Small intestine (tissue), 7 donors: ENCODE results near the gene KCTD11. TPM values are rescaled to one million over a fixed set of nuclear protein-coding genes. Genes with fewer than 3 reads are reported as not detected.
"Not testable (repeated sequence)": the region's sequence is repeated elsewhere in the genome, so short reads cannot be mapped to it uniquely, and the experiment has no call there.

ENCODE experiments used
- DNase-seq, 2 donors: peaks; one replicate each; pipeline versions ENCODE4 v3.0.0 to v3.0.0-alpha.2; 2013
- FAIRE-seq: peaks from 2 replicates; lab custom pipeline; 2012; peaks lifted over from hg19 to GRCh38; lab: Jason Lieb, UNC
- H3K27ac ChIP-seq, 3 donors: one replicate each; pipeline ENCODE4 v1.5.1; 2013; ENCODE audit warnings: low read length in 2 of 3, mild to moderate bottlenecking in 2 of 3, control low read depth in 1 of 3, inconsistent platforms in 1 of 3, low read depth in 1 of 3, moderate library complexity in 1 of 3
- H3K27me3 ChIP-seq, 3 donors: one replicate each; pipeline ENCODE4 v1.6.1; 2013; ENCODE audit warnings: low read length in 3 of 3, inconsistent platforms in 1 of 3; ENCODE audit not compliant: control insufficient read depth in 3 of 3, insufficient read depth in 3 of 3
- H3K36me3 ChIP-seq, 3 donors: one replicate each; pipeline ENCODE4 v1.6.1; 2013; ENCODE audit warnings: low read length in 3 of 3, inconsistent platforms in 1 of 3, low read depth in 1 of 3, mild to moderate bottlenecking in 1 of 3, moderate library complexity in 1 of 3; ENCODE audit not compliant: control insufficient read depth in 3 of 3, insufficient read depth in 2 of 3
- H3K4me1 ChIP-seq, 3 donors: one replicate each; pipeline ENCODE4 v1.6.1; 2013; ENCODE audit warnings: low read length in 2 of 3, inconsistent platforms in 1 of 3, low read depth in 1 of 3, mild to moderate bottlenecking in 1 of 3, moderate library complexity in 1 of 3; ENCODE audit not compliant: control insufficient read depth in 3 of 3, insufficient read depth in 2 of 3
- H3K4me3 ChIP-seq, 3 donors: one replicate each; pipeline ENCODE4 v1.5.1; 2013; ENCODE audit warnings: low read length in 3 of 3, control low read depth in 1 of 3, inconsistent platforms in 1 of 3, low read depth in 1 of 3, mild to moderate bottlenecking in 1 of 3, moderate library complexity in 1 of 3
- H3K9me3 ChIP-seq, 2 donors: one replicate each; pipeline ENCODE4 v1.6.1; 2013; ENCODE audit warnings: low read depth in 1 of 2, low read length in 1 of 2; ENCODE audit not compliant: control insufficient read depth in 2 of 2, insufficient read depth in 1 of 2
- WGBS, 3 donors: extraction: QIAGEN DNeasy Blood & Tissue Kit; methylation state at CpG; one replicate each; pipeline ENCODE4 v1.1.7; 2013; 5-methylcytosine and 5-hydroxymethylcytosine counted together
- polyA plus RNA-seq, 4 donors: library from polyadenylated mRNA; stranded (reverse) in 3 of 4; unstranded in 1 of 4; fragments of 200-250 nt in 3 of 4; fragments of 120-200 nt in 1 of 4; gene quantifications; one replicate each; pipeline versions ENCODE4 v1.2.1 to v1.2.3, GENCODE V29; 2013
- donor health status: healthy with polysubstance abuse.
- donor health status: control.
- donor health status: control.
- donor health status: Bipolar disorder and iron deficiency.
- donor health status: healthy.

KCTD11 gene
- polyA plus RNA-seq, 4 donors = 6.0 to 8.6 (median 7.9) TPM

GRCh38 chr17:7355053-7355452 is 3.1 kb downstream of the KCTD11 start, which contains the start of gene TMEM95:
Gene TMEM95 (plus strand): TSS chr17:7355156. CDS start chr17:7355205, 49 bp downstream.
- Histone ChIP-seq H3K9me3 (no peaks in the 10 kb centered on the region), H3K27ac (no peak within 1 kb of the TSS), H3K36me3 (peaks cover 0 to 3% (median 0%) of the 10 kb centered on the region in 3 donors), H3K27me3 (peaks cover 0 to 10% (median 0%) of the 10 kb centered on the region in 3 donors), H3K4me3 (no peak within 1 kb of the TSS), H3K4me1 (peaks cover 0 to 9% (median 9%) of the 10 kb centered on the region in 3 donors)
- DNase-seq (no peak), FAIRE-seq (no peak)
- WGBS, 3 donors = 50 to 77% (median 67%) methylated on average over 8 to 10 of the region's 10 CpGs

GRCh38 chr17:7355573-7355972 is 3.6 kb downstream of the KCTD11 start:
- Histone ChIP-seq H3K4me1 (peaks cover 0 to 9% (median 8%) of the 10 kb centered on the region in 3 donors), H3K27ac (no peak overlapping the region)
- no peak for FAIRE-seq

GRCh38 chr17:7356072-7356549 is 4.1 kb downstream of the KCTD11 start:
- Histone ChIP-seq H3K9me3 (no peaks in the 10 kb centered on the region), H3K27ac (no peak overlapping the region), H3K27me3 (peaks cover 0 to 10% (median 0%) of the 10 kb centered on the region in 3 donors), H3K4me3 (no peak overlapping the region), H3K4me1 (peaks cover 0 to 9% (median 3%) of the 10 kb centered on the region in 3 donors), H3K36me3 (peaks cover 0 to 3% (median 0%) of the 10 kb centered on the region in 3 donors)
- WGBS, 3 donors = 5 to 10% (median 6%) methylated on average over 12 of the region's 12 CpGs
- no peak for FAIRE-seq
- peak; percentile 84 to 90 for DNase-seq

More at GRCh38 chr17:7355573-7355972, 3.6 kb downstream of the KCTD11 start:
- H3K4me3 ChIP-seq = no peak overlapping the region
- WGBS, 3 donors = 77 to 86% (median 78%) methylated on average over 6 to 8 of the region's 8 CpGs
- H3K27me3 ChIP-seq = peaks cover 0 to 10% (median 0%) of the 10 kb centered on the region in 3 donors
- DNase-seq = no peak
- peaks cover 0 to 3% (median 0%) of the 10 kb centered on the region in 3 donors for H3K36me3 ChIP-seq
- H3K9me3 ChIP-seq = no peaks in the 10 kb centered on the region

- no peak overlapping the region for H3K4me3 ChIP-seq
- 65 to 71% (median 71%) methylated on average over 8 of the region's 8 CpGs for WGBS, 3 donors
- H3K27me3 ChIP-seq = peaks cover 0 to 10% (median 0%) of the 10 kb centered on the region in 3 donors
- DNase-seq (no peak), FAIRE-seq (no peak)
- no peaks in the 10 kb centered on the region for H3K9me3 ChIP-seq
- peaks cover 0 to 9% (median 3%) of the 10 kb centered on the region in 3 donors for H3K4me1 ChIP-seq
- no peak overlapping the region for H3K27ac ChIP-seq
- H3K36me3 ChIP-seq = peaks cover 0 to 3% (median 0%) of the 10 kb centered on the region in 3 donors
Observed at GRCh38 chr17:7356756-7357155, 4.8 kb downstream of the KCTD11 start.

GRCh38 chr17:7357381-7357780 is 5.4 kb downstream of the KCTD11 start:
- 63 to 77% (median 72%) methylated on average over 2 of the region's 2 CpGs for WGBS, 3 donors
- no peaks in the 10 kb centered on the region for H3K9me3 ChIP-seq
- FAIRE-seq = no peak
- no peak overlapping the region for H3K4me3 ChIP-seq
- peaks cover 0 to 3% (median 0%) of the 10 kb centered on the region in 3 donors for H3K36me3 ChIP-seq
- no peak overlapping the region for H3K27ac ChIP-seq
- DNase-seq = no peak
- H3K27me3 ChIP-seq = peaks cover 0 to 10% (median 0%) of the 10 kb centered on the region in 3 donors
- H3K4me1 ChIP-seq = peaks cover 0 to 9% (median 3%) of the 10 kb centered on the region in 3 donors

- FAIRE-seq (no peak), DNase-seq (no peak)
- H3K27ac ChIP-seq = no peak overlapping the region
- H3K9me3 ChIP-seq = no peaks in the 10 kb centered on the region
- H3K4me1 ChIP-seq = no peaks in the 10 kb centered on the region
- no peak overlapping the region for H3K4me3 ChIP-seq
- peaks cover 0 to 3% (median 0%) of the 10 kb centered on the region in 3 donors for H3K27me3 ChIP-seq
- WGBS, 3 donors = 49 to 66% (median 57%) methylated on average over 3 of the region's 3 CpGs
- no peaks in the 10 kb centered on the region for H3K36me3 ChIP-seq
Observed at GRCh38 chr17:7361906-7362305, 9.9 kb downstream of the KCTD11 start.

GRCh38 chr17:7363311-7363710 is 11.3 kb downstream of the KCTD11 start:
- H3K27ac ChIP-seq = no peak overlapping the region
- DNase-seq (no peak), FAIRE-seq (no peak)
- H3K27me3 ChIP-seq = peaks cover 0 to 7% (median 0%) of the 10 kb centered on the region in 3 donors
- H3K4me3 ChIP-seq = no peak overlapping the region
- 88 to 91% (median 89%) methylated on average over 6 of the region's 6 CpGs for WGBS, 3 donors
- no peaks in the 10 kb centered on the region for H3K36me3 ChIP-seq
- no peaks in the 10 kb centered on the region for H3K9me3 ChIP-seq
- H3K4me1 ChIP-seq = no peaks in the 10 kb centered on the region

- not testable (repeated sequence) for H3K4me3 ChIP-seq, H3K36me3 ChIP-seq, FAIRE-seq, H3K27ac ChIP-seq, DNase-seq, H3K4me1 ChIP-seq, H3K27me3 ChIP-seq, H3K9me3 ChIP-seq
- 88 to 90% (median 88%) methylated on average over 6 of the region's 7 CpGs for WGBS, 3 donors
Observed at GRCh38 chr17:7365963-7366362, 14.0 kb downstream of the KCTD11 start.
